Stimulated activated CD4-positive, alpha-beta T cell treated with anti-CD3 and anti-CD28 coated beads, Interleukin-15, amount 100 ng/mL, for 1 hour (primary cell): ENCODE measurements around the gene MAPKAP1.

Experiments used
- DNase-seq, 2 donors: peaks; one replicate each; pipeline ENCODE4 v3.0.0-alpha.2; 2020; ENCODE audit warnings: low read depth in 1 of 2, low spot score in 1 of 2

The MAPKAP1 gene

DNA sequence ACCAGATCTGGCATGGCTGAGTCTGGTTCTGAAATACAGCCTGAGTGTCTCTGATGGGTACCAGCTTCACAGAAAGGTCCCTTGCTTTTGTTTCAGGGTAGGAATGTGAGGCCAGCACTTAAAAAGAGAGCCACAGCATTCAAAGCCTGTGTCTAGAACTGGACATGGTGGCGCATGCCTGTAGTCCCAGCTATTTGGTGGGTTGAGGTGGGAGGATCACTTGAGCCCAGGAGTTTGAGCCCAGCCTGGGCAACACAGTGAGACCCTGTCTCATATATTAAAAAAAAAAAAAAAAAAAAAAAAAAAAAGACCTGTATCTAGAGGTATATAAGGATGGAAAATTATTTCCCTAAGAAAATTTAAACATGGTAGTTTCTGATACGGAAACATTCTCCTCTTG lies 243.1 kb downstream of the MAPKAP1 start:
- DNase-seq: no peak

DNA sequence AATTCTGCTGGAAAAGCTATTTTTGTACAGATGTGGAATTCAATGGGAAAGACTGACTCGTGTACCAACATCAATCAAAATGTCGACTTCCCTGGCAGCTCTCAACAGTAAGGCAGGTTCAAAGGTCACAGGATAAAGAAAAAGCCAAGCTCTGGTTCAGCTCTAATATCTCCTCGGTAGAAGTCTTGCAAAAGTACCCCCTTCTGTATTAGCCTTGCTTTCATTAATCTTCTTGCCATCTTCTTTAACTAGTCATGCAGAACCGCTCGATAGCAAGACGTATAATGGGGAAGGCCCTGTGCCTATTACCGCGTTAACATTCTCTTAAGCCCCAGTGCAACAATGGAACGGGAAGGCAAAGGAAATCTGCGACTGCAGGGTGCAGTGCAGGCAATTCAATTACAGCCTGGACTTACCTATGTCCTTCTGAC lies 244.1 kb downstream of the MAPKAP1 start:
- DNase-seq: no peak

DNA sequence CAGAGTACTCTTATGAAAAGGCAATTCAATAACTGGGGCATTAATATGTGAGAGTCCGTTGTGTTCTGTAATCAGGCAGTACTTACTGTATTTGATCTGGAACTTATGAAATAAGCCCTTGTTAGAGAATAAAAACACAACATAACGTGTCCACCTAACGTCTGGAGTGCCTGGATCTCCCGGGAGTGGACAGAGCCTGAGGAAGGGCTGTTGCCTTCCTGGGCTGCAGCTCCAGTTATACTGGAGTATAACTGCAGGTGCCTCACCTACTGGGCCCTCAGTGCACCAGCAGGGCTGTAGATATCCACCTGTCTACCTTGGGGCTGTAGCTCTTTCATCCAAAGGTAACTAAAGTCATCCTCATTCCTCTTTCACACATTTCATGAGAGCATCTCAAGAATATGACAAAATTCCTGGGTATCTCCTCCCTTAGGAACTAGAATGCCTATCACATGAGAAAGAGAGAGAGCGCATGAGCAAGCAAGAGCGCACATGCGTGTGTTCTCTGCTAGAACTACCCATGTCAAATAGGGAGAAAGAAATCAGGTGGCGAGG lies 245.3 kb downstream of the MAPKAP1 start:
- DNase-seq: no peak

DNA sequence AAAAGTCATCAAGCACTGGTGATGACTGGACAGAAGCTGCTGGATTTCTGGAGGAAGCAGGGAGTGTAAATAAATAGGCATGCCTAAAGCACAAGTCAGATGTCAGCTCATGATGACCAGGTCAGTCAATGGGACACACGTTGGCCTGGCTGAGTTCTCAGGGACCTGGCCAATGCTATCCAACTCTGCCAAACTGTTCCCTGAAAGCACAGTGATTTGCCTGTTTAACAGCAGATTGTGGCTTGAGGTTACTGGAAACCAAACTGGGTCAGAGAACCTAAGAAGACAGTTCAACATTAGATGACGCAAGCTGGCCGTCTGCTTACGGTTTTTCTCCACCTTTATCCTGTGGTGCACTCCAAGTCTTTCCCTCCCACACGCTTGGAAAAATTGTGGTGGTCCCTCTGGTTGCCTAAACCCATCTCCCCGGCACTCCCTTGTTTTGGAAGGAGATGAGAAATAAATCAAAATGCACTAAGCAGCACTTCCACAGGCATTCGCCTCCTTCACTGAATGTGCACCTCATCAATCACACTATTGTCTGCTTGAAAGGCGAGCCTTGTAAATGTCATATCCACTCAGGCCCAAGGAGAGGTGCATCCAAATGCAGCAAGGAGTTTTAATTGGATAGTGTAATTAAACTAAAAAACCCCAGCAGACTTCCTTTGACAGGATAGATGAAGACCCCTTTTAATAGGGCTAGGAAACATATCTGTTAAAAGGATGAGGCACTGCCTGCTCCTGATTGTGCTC lies 245.9 kb downstream of the MAPKAP1 start:
- DNase-seq: no peak

DNA sequence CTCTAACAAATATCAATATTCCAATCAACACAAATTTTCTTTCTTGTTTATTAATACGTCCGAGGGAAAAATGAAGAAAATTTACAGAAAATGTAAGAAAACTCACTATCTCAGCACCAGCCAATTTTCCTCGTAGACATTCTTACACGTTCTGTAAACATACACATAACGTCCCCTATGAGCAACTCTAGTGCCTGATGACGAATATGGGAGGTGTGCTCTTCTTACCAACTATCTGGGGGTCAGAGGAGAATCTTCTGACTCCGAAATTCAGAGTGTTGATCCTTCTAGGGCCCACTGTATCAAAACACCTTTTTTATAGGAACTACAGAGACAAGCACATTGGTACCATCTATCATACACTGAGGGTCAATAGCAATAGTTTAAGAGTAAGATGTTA lies 246.7 kb downstream of the MAPKAP1 start:
- no peak for DNase-seq

DNA sequence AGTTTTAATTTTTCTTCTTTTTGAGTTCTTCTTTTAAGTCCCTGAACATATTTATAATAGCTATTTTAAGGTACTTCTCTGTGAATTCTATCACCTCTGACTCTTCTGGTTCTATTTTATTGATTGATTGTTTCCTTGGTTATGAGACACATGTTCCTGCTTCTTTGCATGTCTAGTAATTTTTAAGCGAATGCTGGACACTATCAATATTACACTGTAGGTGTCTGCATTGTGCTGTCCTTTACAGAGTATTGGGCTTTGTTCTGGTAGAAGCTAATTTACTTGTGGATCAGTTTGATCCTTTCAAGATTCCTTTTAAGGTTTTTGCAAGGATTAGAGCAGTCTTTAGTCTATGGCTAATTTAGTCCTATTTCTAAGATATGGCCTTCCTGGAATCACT lies 249.7 kb downstream of the MAPKAP1 start:
- no peak for DNase-seq

DNA sequence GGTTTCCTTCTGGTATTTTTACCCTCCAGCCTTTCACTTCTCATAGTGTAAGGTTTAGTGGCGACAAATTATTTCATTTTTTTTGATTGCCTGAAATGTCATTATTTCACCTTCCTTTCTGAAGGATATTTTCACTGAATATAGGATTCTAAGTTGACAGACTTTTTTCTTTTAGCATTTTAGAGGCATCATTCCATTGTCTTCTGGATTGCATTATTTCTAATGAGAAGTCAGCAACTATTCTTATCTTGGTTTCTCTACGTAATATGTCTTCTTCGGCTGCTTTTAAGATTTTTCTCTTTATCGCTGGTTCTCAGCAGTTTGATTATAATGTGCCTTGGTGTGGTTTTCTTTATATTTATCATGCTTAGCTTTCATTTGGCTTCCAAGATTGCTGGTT lies 251.1 kb downstream of the MAPKAP1 start:
- DNase-seq: no peak

- no peak for DNase-seq
Observed at GRCh38 chr9:125455132-125455531, 251.9 kb downstream of the MAPKAP1 start.

GRCh38 chr9:125447202-125447802 lies 259.7 kb downstream of the MAPKAP1 start:
- DNase-seq: no peak

DNA sequence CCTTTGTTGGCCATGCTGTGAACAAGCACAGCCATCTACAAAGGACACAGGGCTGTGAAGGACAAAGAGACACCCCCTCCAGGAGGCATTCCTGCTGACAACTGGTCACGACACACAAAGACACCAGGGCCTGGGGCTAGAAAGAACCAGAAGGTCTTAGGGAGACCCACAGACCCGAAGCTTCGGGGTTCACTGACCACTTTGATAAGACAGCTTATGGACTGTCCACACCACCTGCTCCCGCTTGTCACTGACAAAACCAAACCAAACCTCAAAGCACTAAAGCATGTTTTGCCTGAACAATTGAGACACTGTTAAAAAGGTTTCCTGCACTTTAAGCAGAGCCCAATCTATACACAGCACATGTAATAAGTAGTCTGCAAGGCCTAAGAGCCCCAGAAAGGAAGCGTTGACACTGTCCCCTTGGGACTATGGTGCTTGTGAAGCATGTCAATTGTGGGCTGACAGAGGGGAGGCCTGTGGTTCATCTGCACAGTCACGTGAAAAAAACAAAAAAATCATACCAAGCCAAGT lies 260.4 kb downstream of the MAPKAP1 start:
- DNase-seq: no peak

DNA sequence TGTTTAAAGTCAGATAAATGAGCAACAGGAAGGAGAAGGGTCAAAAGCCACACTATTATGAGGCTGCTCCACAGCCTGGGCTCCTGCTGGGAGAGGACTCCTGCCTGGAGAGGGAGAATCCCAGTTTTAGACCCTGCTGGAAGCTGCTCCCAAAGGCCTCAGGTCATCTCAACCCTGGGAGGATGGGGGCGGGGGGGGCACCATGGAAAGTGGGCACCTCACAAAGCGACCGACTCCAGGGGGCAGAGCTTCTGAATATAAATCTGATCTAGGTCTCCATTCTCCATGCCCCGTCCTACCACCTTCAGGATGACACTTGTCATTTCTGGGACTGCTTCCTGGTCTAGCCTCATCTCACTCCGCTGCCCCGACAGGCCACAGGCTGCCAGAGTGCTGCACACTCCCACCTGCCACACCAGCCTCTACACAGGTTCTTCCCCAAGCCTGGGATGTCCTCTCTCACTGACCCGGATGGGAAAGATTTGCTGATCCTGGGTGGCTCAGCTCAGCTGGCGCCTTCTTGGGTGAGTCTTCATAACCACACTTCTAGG lies 262.0 kb downstream of the MAPKAP1 start:
- DNase-seq: no peak

DNA sequence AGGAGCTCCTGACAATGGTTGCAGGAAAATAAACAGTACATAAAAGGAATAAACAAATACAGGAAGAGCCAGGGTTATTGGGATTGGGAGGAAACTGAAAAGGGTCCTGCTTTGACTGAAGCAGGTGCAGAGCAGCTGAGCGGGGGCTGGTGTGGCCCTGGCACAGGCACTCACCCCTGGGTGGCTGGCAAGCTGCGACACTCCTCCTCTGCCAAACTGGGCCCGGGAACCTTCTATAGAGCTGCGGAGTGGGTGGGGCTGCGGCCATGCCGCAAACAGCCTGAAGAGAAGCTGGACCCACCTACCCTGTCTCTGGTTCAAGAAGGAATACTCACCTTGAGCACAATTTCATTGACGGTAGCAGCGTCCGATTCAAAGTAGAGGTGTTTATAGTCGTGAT lies 262.8 kb downstream of the MAPKAP1 start:
- no peak for DNase-seq

GRCh38 chr9:125443367-125443766 lies 263.6 kb downstream of the MAPKAP1 start:
- no peak for DNase-seq

GRCh38 chr9:125442452-125442851 lies 264.6 kb downstream of the MAPKAP1 start:
- DNase-seq: no peak

DNA sequence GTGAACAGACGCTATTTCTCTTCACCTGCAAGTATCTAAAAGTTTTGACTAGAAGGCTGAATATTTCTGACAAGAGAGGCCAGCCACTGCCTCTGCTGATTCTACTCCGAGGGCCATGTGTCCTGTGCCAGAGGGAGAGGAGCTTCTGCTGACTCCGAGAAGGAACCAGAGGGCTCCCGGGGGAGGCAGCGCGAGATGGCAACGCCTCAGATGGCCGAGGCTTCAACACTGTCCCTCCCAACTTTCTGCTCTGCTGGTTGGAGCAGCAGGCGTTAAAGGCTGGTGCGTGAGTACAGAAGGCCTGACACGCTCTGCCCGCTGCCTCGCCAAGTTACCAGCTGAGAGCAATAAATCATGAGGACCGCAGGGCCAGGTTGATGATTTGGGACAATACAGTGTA lies 266.6 kb downstream of the MAPKAP1 start:
- no peak for DNase-seq

- DNase-seq: no peak
Observed at GRCh38 chr9:125439434-125440272, 267.4 kb downstream of the MAPKAP1 start.

GRCh38 chr9:125438506-125439433 lies 268.2 kb downstream of the MAPKAP1 start:
- no peak for DNase-seq

GRCh38 chr9:125437771-125438221 lies 269.2 kb downstream of the MAPKAP1 start:
- DNase-seq: no peak

DNA sequence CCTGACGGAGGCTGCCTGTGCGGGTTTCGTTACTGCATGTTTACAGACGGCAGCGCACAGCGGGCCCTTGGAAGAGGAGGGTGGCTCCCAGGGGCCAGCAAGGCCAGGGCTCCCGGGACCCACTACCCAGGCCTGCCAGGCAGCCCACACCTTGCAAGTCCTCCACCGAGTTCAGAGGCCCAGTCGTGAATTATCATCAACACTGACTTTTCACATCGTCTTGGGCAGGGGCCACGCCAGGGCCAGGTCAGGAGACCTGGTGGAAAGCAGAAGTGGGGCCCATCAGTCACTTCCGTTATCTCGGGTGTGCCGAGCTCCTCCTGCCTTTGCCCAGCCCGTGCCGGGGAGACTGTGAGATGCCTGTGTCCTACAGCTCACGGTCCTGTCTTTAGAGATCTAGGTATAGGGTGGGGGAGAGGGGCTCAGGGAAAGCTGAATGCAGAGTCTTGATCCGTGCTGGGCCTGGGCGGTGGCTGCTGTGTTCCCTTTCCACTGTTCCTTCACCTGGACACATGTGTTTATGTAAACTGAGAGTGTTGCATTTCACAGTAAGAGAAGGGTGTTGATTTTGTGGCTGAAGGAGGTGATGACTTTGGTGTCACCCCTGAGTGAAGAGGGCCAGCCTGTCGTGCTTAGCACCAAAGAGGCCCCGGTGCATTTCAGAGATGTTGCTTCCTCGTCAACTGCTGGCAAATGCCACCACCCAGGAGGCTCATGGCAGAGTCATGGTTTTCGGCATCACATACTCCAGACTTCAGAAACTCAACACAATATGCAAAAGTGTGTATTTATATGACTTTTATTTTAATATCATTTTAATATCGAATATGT lies 270.2 kb downstream of the MAPKAP1 start:
- DNase-seq: no peak
